ENCODE data around the gene SNX14. TPM values are rescaled to one million over a fixed set of nuclear protein-coding genes. Genes with fewer than 3 reads are reported as not detected.
"Not testable (repeated sequence)": the region's sequence is repeated elsewhere in the genome, so short reads cannot be mapped to it uniquely, and the experiment has no call there.

Gene SNX14
- polyA plus RNA-seq, 3 donors from 2014 or later, result 49.0 to 83.1 (median 67.1) TPM

GRCh38 chr6:85579581-85579980, 14.1 kb downstream of the SNX14 start:
- peaks cover 25 to 36% (median 26%) of the 10 kb centered on the region in 3 donors for H3K36me3 Mint-ChIP-seq
- peak overlapping the region; percentile 3 to 80 (median 52) for H3K27ac Mint-ChIP-seq
- peaks cover 6 to 52% of the 10 kb centered on the region in 2 donors for H3K4me1 Mint-ChIP-seq
- H3K9me3 Mint-ChIP-seq, result peaks cover 5 to 33% (median 23%) of the 10 kb centered on the region in 6 donors
- no peak overlapping the region for H3K4me3 Mint-ChIP-seq
- no peak for DNase-seq
- H3K27me3 Mint-ChIP-seq (ENCODE audit: low read depth in 3 of 3), result peaks cover 0 to 1% (median 0%) of the 10 kb centered on the region in 3 donors

- H3K27me3 Mint-ChIP-seq (ENCODE audit: low read depth in 3 of 3), result no peaks in the 10 kb centered on the region
- DNase-seq, result no peak
- peaks cover 0 to 5% (median 2%) of the 10 kb centered on the region in 6 donors for H3K9me3 Mint-ChIP-seq
- H3K27ac Mint-ChIP-seq, result no peak overlapping the region
- H3K4me3 Mint-ChIP-seq, result no peak overlapping the region
- H3K4me1 Mint-ChIP-seq, result peaks cover 0 to 37% of the 10 kb centered on the region in 2 donors
- H3K36me3 Mint-ChIP-seq, result peaks cover 8 to 11% (median 10%) of the 10 kb centered on the region in 3 donors
These were observed 17.2 kb downstream of the SNX14 start for GRCh38 chr6:85576476-85576875.

- no peaks in the 10 kb centered on the region for H3K9me3 Mint-ChIP-seq
These were observed 18.6 kb downstream of the SNX14 start for GRCh38 chr6:85574932-85575598.

GRCh38 chr6:85569323-85569722, 24.3 kb downstream of the SNX14 start:
- H3K27me3 Mint-ChIP-seq (ENCODE audit: low read depth in 3 of 3), result no peaks in the 10 kb centered on the region
- DNase-seq, result no peak
- peaks cover 10 to 31% of the 10 kb centered on the region in 2 donors for H3K4me1 Mint-ChIP-seq
- H3K9me3 Mint-ChIP-seq, result no peaks in the 10 kb centered on the region
- H3K4me3 Mint-ChIP-seq, result no peak overlapping the region
- H3K27ac Mint-ChIP-seq, result peak overlapping the region in 2 of 6 donors; percentile 19 to 62
- peaks cover 10 to 33% (median 18%) of the 10 kb centered on the region in 3 donors for H3K36me3 Mint-ChIP-seq

More at GRCh38 chr6:85574932-85575598, 18.6 kb downstream of the SNX14 start:
- Mint-ChIP-seq H3K4me1 (peaks cover 1 to 28% of the 10 kb centered on the region in 2 donors), H3K36me3 (peaks cover 5 to 8% (median 6%) of the 10 kb centered on the region in 3 donors), H3K27ac (peak overlapping the region in 3 of 6 donors; percentile 1 to 75 (median 62)), H3K4me3 (no peak overlapping the region), H3K27me3 (ENCODE audit: low read depth in 3 of 3) (no peaks in the 10 kb centered on the region)
- DNase-seq, result no peak

- DNase-seq, result no peak
- Mint-ChIP-seq H3K4me3 (no peak overlapping the region), H3K9me3 (no peaks in the 10 kb centered on the region), H3K27me3 (ENCODE audit: low read depth in 3 of 3) (no peaks in the 10 kb centered on the region), H3K36me3 (peaks cover 14 to 38% (median 20%) of the 10 kb centered on the region in 3 donors), H3K4me1 (peaks cover 10 to 31% of the 10 kb centered on the region in 2 donors), H3K27ac (peak overlapping the region in 1 of 6 donors; percentile 21)
These were observed 25.2 kb downstream of the SNX14 start for GRCh38 chr6:85568411-85568810.

- no peaks in the 10 kb centered on the region for H3K9me3 Mint-ChIP-seq
- no peaks in the 10 kb centered on the region for H3K27me3 Mint-ChIP-seq (ENCODE audit: low read depth in 3 of 3)
- H3K36me3 Mint-ChIP-seq, result peaks cover 19 to 42% (median 21%) of the 10 kb centered on the region in 3 donors
- H3K4me1 Mint-ChIP-seq, result peaks cover 5 to 31% of the 10 kb centered on the region in 2 donors
- H3K27ac Mint-ChIP-seq, result peak overlapping the region in 4 of 6 donors; percentile 50 to 58 (median 56)
- H3K4me3 Mint-ChIP-seq, result no peak overlapping the region
- DNase-seq, result no peak
These were observed 27.9 kb downstream of the SNX14 start for GRCh38 chr6:85565736-85566135.

- Mint-ChIP-seq H3K36me3 (peaks cover 17 to 46% (median 19%) of the 10 kb centered on the region in 3 donors), H3K4me1 (peaks cover 1 to 21% of the 10 kb centered on the region in 2 donors)
- not testable (repeated sequence) for H3K4me3 Mint-ChIP-seq; H3K9me3 Mint-ChIP-seq; H3K27ac Mint-ChIP-seq; H3K27me3 Mint-ChIP-seq (ENCODE audit: low read depth in 3 of 3); DNase-seq
These were observed 29.4 kb downstream of the SNX14 start for GRCh38 chr6:85564223-85564622.

- H3K27ac Mint-ChIP-seq, result peak overlapping the region in 2 of 6 donors; percentile 50 to 57
- peaks cover 1 to 7% of the 10 kb centered on the region in 2 donors for H3K4me1 Mint-ChIP-seq
- H3K27me3 Mint-ChIP-seq (ENCODE audit: low read depth in 3 of 3), result no peaks in the 10 kb centered on the region
These were observed 31.8 kb downstream of the SNX14 start for GRCh38 chr6:85561750-85562357.

GRCh38 chr6:85556992-85557668, 36.5 kb downstream of the SNX14 start:
- Mint-ChIP-seq H3K27ac (peak overlapping the region in 3 of 6 donors; percentile 31 to 69 (median 45)), H3K4me1 (no peaks in the 10 kb centered on the region), H3K27me3 (ENCODE audit: low read depth in 3 of 3) (no peaks in the 10 kb centered on the region), H3K4me3 (no peak overlapping the region), H3K9me3 (no peaks in the 10 kb centered on the region), H3K36me3 (peaks cover 11 to 33% (median 17%) of the 10 kb centered on the region in 3 donors)
- DNase-seq, result no peak

More at GRCh38 chr6:85561750-85562357, 31.8 kb downstream of the SNX14 start:
- no peak for DNase-seq
- Mint-ChIP-seq H3K4me3 (no peak overlapping the region), H3K36me3 (peaks cover 9 to 38% (median 17%) of the 10 kb centered on the region in 3 donors), H3K9me3 (no peaks in the 10 kb centered on the region)

- Mint-ChIP-seq H3K36me3 (peaks cover 17 to 30% (median 18%) of the 10 kb centered on the region in 3 donors), H3K27ac (no peak overlapping the region), H3K27me3 (ENCODE audit: low read depth in 3 of 3) (no peaks in the 10 kb centered on the region), H3K4me3 (no peak overlapping the region), H3K9me3 (no peaks in the 10 kb centered on the region), H3K4me1 (peaks cover 0 to 3% of the 10 kb centered on the region in 2 donors)
- no peak for DNase-seq
These were observed 41.0 kb downstream of the SNX14 start for GRCh38 chr6:85552652-85553051.

GRCh38 chr6:85551264-85551663, 42.4 kb downstream of the SNX14 start:
- H3K27me3 Mint-ChIP-seq (ENCODE audit: low read depth in 3 of 3), result no peaks in the 10 kb centered on the region
- peaks cover 26 to 34% (median 27%) of the 10 kb centered on the region in 3 donors for H3K36me3 Mint-ChIP-seq
- no peak overlapping the region for H3K4me3 Mint-ChIP-seq
- H3K27ac Mint-ChIP-seq, result peak overlapping the region in 1 of 6 donors; percentile 30
- DNase-seq, result no peak
- no peaks in the 10 kb centered on the region for H3K9me3 Mint-ChIP-seq
- H3K4me1 Mint-ChIP-seq, result peaks cover 0 to 3% of the 10 kb centered on the region in 2 donors

- H3K9me3 Mint-ChIP-seq, result no peaks in the 10 kb centered on the region
- DNase-seq, result no peak
- H3K27me3 Mint-ChIP-seq (ENCODE audit: low read depth in 3 of 3), result no peaks in the 10 kb centered on the region
- peaks cover 21 to 41% (median 25%) of the 10 kb centered on the region in 3 donors for H3K36me3 Mint-ChIP-seq
- H3K27ac Mint-ChIP-seq, result peak overlapping the region in 2 of 6 donors; percentile 62 to 84
- H3K4me1 Mint-ChIP-seq, result peaks cover 0 to 3% of the 10 kb centered on the region in 2 donors
- H3K4me3 Mint-ChIP-seq, result no peak overlapping the region
These were observed 45.9 kb downstream of the SNX14 start for GRCh38 chr6:85547719-85548118.

GRCh38 chr6:85544776-85545175, 48.9 kb downstream of the SNX14 start:
- Mint-ChIP-seq H3K4me1 (no peaks in the 10 kb centered on the region), H3K36me3 (peaks cover 13 to 39% (median 25%) of the 10 kb centered on the region in 3 donors), H3K4me3 (no peak overlapping the region), H3K9me3 (no peaks in the 10 kb centered on the region), H3K27me3 (ENCODE audit: low read depth in 3 of 3) (no peaks in the 10 kb centered on the region), H3K27ac (peak overlapping the region in 2 of 6 donors; percentile 1 to 15)
- no peak for DNase-seq

All from immature natural killer cell (primary cell).